Stimulated activated CD4-positive, alpha-beta T cell treated with anti-CD3 and anti-CD28 coated beads, Interleukin-12 subunit alpha, Interleukin-12 subunit beta, amount 100 ng/mL, for 24 hours (primary cell): ENCODE results near the gene TRAP1.
"Not testable (repeated sequence)": the region's sequence is repeated elsewhere in the genome, so short reads cannot be mapped to it uniquely, and the experiment has no call there.

Experiments
- DNase-seq, 2 experiments: peaks; one replicate each; pipeline ENCODE4 v3.0.0-alpha.2; 2020; ENCODE audit warnings: low read depth in 2 of 2

The TRAP1 gene

GRCh38 chr16:3673676-3674377 is 43.5 kb downstream of the TRAP1 start:
- DNase-seq = no peak

GRCh38 chr16:3673201-3673600 is 44.1 kb downstream of the TRAP1 start:
- DNase-seq = no peak

GRCh38 chr16:3672571-3673041 is 44.7 kb downstream of the TRAP1 start:
- no peak for DNase-seq

GRCh38 chr16:3671424-3671823 is 45.9 kb downstream of the TRAP1 start:
- DNase-seq = no peak

GRCh38 chr16:3670711-3671110 is 46.6 kb downstream of the TRAP1 start:
- no peak for DNase-seq

GRCh38 chr16:3669082-3669481 is 48.2 kb downstream of the TRAP1 start:
- no peak for DNase-seq

GRCh38 chr16:3668626-3669025 is 48.7 kb downstream of the TRAP1 start:
- DNase-seq = no peak

- no peak for DNase-seq
These were observed 51.8 kb downstream of the TRAP1 start for GRCh38 chr16:3665508-3665907.

GRCh38 chr16:3664187-3664896 is 53.0 kb downstream of the TRAP1 start:
- no peak for DNase-seq

GRCh38 chr16:3662601-3663000 is 54.7 kb downstream of the TRAP1 start:
- DNase-seq = no peak

- DNase-seq = no peak
These were observed 55.4 kb downstream of the TRAP1 start for GRCh38 chr16:3661922-3662321.

GRCh38 chr16:3661311-3661710 is 56.0 kb downstream of the TRAP1 start:
- DNase-seq = no peak

GRCh38 chr16:3659251-3659650 is 58.1 kb downstream of the TRAP1 start:
- no peak for DNase-seq

GRCh38 chr16:3656491-3657468 is 60.5 kb downstream of the TRAP1 start:
- DNase-seq = no peak

GRCh38 chr16:3656160-3656490 is 61.2 kb downstream of the TRAP1 start:
- not testable (repeated sequence) for DNase-seq

- no peak for DNase-seq
These were observed 61.7 kb downstream of the TRAP1 start for GRCh38 chr16:3655396-3656159.

GRCh38 chr16:3655030-3655395 is 62.3 kb downstream of the TRAP1 start:
- DNase-seq = no peak

GRCh38 chr16:3654249-3654991 is 62.9 kb downstream of the TRAP1 start, which contains the start of gene DNASE1:
TSS of gene DNASE1 (plus strand) at chr16:3654691. CDS start at chr16:3655374, 683 bp downstream.
- peak in 1 of 2 experiments; percentile 51 for DNase-seq

GRCh38 chr16:3652373-3653195 is 64.7 kb downstream of the TRAP1 start:
- no peak for DNase-seq
